ENCODE data around the gene UTP3.
A peak's percentile ranks its signal among the peaks of the same experiment; 100 is the strongest.
"Not testable (repeated sequence)": the region's sequence is repeated elsewhere in the genome, so short reads cannot be mapped to it uniquely, and the experiment has no call there.

Gene UTP3

GRCh38 chr4:70718811-70719604 is 30.7 kb downstream of the UTP3 start:
- no peak for DNase-seq (ENCODE audit: low spot score)

GRCh38 chr4:70721747-70722146 is 33.4 kb downstream of the UTP3 start, which contains the start of gene RUFY3:
TSS of gene RUFY3 (plus strand) at chr4:70721964. CDS start at chr4:70722574, 610 bp downstream.
- DNase-seq (ENCODE audit: low spot score) = no peak

GRCh38 chr4:70722199-70722791 is 34.0 kb downstream of the UTP3 start:
- DNase-seq (ENCODE audit: low spot score) = no peak

GRCh38 chr4:70724463-70724862 is 36.1 kb downstream of the UTP3 start:
- DNase-seq (ENCODE audit: low spot score) = no peak

- DNase-seq (ENCODE audit: low spot score) = no peak
These were observed 37.3 kb downstream of the UTP3 start for GRCh38 chr4:70725633-70726032.

GRCh38 chr4:70726515-70726914 is 38.2 kb downstream of the UTP3 start:
- DNase-seq (ENCODE audit: low spot score) = not testable (repeated sequence)

- no peak for DNase-seq (ENCODE audit: low spot score)
These were observed 39.8 kb downstream of the UTP3 start for GRCh38 chr4:70728091-70728490.

- not testable (repeated sequence) for DNase-seq (ENCODE audit: low spot score)
These were observed 44.5 kb downstream of the UTP3 start for GRCh38 chr4:70732878-70733277.

GRCh38 chr4:70734168-70734954 is 46.0 kb downstream of the UTP3 start:
- no peak for DNase-seq (ENCODE audit: low spot score)

GRCh38 chr4:70734971-70735370 is 46.6 kb downstream of the UTP3 start:
- no peak for DNase-seq (ENCODE audit: low spot score)

- peak; percentile 17 for DNase-seq (ENCODE audit: low spot score)
These were observed 47.6 kb downstream of the UTP3 start for GRCh38 chr4:70735915-70736314.

- no peak for DNase-seq (ENCODE audit: low spot score)
These were observed 48.7 kb downstream of the UTP3 start for GRCh38 chr4:70737006-70737405.

GRCh38 chr4:70737409-70737808 is 49.1 kb downstream of the UTP3 start:
- DNase-seq (ENCODE audit: low spot score) = no peak

- DNase-seq (ENCODE audit: low spot score) = no peak
These were observed 51.4 kb downstream of the UTP3 start for GRCh38 chr4:70739496-70740337.

Data from hematopoietic multipotent progenitor cell treated with erythropoietin and hydrocortisone succinate and interleukin-3 and kit ligand, for 17 days (in vitro differentiated cells).